WI38 (cell line): Measurements from ENCODE around the gene HMG20A.

ENCODE experiments used
- H3K4me3 ChIP-seq: 2 replicates; pipeline ENCODE4 v1.5.1; 2011; ENCODE audit warnings: low read depth, mild to moderate bottlenecking, control low read depth, low read length
- CTCF ChIP-seq: IDR thresholded peaks from 2 replicates; pipeline ENCODE4 v1.5.1; 2012; ENCODE audit warnings: low read depth, mild to moderate bottlenecking, control low read depth, low read length

HMG20A gene

GRCh38 chr15:77436822-77437221 is 16.1 kb downstream of the HMG20A start:
- H3K4me3 ChIP-seq, result no peak overlapping the region
- TF ChIP-seq CTCF, result no peak

DNA sequence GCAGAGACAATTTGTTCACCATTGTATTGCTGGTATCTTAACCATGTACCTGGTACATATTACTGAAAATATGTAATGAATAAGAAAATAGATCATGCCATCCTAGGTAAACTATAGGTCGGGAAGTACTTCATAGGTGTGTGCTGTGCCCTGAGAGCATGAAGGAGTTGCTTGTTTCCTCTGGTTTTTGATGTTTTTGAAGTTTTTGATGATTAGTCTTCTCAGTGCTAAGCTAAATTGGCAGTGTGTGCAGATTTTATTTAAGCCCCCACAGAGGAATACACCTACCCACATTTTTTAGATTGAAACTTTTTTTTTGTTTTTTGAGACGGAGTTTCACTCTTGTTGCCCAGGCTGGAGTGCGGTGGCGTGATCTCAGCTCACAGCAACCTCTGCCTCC is 16.6 kb downstream of the HMG20A start:
- TF ChIP-seq CTCF, result no peak
- no peak overlapping the region for H3K4me3 ChIP-seq

GRCh38 chr15:77440378-77440999 is 19.8 kb downstream of the HMG20A start:
- H3K4me3 ChIP-seq, result no peak overlapping the region
- no peak for TF ChIP-seq CTCF

DNA sequence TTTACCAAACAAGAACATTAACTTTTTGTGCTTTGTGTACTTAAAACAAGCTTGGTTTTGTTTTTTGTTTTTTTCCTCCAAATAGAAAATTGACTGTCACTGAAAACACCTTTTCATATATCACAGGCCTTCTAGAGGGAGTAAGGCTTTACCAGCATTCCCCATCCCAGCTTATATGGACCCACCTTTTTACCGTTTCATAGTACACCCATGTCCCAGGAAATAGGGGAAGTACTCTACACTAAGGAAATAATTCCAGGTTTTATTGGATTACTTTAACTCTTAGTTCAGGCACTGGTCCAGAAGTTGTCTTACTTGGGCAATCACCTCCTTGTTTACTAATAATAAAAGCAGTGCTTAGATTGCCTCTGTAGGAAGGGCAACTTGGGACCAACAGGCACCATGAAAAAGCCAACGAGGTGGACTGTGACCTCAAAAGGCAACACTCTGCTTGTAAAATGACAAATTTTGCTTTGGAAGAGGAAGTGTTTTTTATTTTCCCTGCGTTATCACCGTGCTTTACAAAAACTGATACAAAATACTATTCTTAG is 26.2 kb downstream of the HMG20A start:
- no peak overlapping the region for H3K4me3 ChIP-seq
- no peak for TF ChIP-seq CTCF

DNA sequence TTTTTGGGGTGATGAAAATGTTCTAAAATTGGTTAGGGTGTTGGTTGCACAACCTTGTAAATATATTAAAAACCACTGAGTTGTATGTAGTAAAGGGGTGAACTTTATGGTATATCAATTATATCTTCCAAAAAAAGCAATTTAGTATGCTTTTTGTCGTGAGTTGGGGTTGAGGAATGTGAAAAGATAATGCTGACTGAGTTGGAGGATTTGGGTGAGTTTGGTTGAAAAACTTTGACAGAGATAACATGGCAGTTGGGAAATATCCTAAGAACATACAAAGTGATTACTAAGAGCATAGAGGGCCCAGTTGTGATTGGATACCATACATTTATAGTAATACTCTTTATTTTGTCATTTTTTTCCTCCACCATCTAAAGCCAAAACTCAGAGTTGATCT is 33.6 kb downstream of the HMG20A start:
- no peak overlapping the region for H3K4me3 ChIP-seq
- no peak for TF ChIP-seq CTCF

DNA sequence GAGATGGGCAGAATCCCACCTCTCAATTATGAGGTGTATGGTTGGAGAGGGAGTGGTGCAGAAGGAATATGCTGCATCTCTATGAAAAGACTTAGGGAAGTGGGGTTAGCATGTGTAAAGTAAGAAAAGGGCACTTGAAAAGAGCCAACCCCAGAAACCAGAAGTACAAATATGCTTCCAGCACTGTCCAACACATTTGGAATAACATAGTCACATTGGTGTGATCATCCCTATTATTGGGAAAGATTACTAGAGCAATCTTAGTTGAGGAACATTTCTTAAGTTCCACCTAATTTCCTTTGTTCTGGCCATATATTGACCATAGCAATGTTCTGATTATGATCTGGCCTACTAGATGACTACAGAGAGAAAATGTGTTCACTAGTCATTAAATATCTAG is 34.3 kb downstream of the HMG20A start:
- no peak overlapping the region for H3K4me3 ChIP-seq
- no peak for TF ChIP-seq CTCF

GRCh38 chr15:77455696-77456321 is 35.1 kb downstream of the HMG20A start:
- TF ChIP-seq CTCF, result no peak
- no peak overlapping the region for H3K4me3 ChIP-seq
